Activated CD8-positive, alpha-beta memory T cell treated with anti-CD3 and anti-CD28 coated beads for 1 hour (primary cell): ENCODE data around the gene QPCT.
"Not testable (repeated sequence)": the region's sequence is repeated elsewhere in the genome, so short reads cannot be mapped to it uniquely, and the experiment has no call there.

Source experiments
- DNase-seq, 2 donors: peaks; one replicate each; pipeline ENCODE4 v3.0.0-alpha.2; 2020; ENCODE audit warnings: low read depth in 1 of 2; ENCODE audit errors: extremely low read depth in 1 of 2

QPCT gene

DNA sequence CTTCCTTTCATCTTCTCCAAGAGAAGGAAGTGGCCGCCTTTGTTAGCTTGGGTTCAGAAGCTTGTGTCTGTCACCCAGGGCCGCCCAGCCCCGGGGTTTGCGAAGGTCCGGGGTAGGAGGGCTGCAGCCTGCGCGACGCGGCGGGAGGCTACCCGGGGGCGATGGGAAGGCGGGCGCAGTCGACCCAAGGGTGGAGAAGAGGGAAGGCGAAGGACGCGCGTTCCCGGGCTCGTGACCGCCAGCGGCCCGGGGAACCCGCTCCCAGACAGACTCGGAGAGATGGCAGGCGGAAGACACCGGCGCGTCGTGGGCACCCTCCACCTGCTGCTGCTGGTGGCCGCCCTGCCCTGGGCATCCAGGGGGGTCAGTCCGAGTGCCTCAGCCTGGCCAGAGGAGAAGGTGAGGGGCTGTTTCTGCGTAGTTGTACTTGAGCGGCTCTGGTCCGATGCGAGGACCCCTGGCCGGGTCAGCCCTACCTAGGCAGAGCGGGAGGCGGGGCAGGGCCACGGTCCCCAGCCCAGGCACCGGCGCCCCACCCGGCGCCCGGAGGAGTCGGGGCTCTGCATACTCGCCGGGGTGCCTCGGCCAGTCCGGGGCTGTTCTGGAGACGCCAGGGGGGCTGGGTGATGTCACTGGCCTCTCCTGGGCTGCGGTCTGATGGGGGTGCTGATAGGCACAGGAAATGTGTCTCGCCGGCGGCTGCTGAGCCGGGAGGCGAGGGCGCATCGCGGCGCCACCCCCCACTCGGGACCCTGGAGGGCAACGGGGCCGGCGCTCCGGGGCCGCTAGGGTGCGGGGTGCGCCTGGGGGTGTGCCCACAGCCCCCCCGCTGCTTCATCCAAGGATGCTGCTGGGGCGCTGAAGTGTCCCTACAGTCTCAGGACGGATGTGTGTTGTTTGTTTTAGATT is at the start of gene QPCT:
Gene QPCT, plus strand, starts transcription at position 178 of the 909 bp plus-strand sequence. Its CDS starts 102 bp downstream, at position 280.
- DNase-seq: peak; percentile 54

DNA sequence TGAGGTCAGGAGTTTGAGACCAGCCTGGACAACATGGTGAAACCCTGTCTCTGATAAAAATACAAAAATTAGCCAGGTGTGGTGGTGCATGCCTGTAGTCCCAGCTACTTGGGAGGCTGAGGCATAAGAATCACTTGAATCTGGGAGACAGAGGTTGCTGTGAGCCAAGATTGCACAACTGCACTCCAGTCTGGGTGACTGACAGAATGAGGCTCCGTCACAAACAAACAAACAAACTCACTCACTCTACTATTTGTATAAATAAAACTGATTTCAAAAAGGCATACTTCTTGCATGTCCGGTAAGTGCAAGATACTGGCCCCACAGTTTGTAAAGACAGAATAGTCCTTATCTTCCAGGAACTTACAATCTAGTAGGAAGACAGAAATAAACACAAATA is 49.6 kb upstream of the QPCT start:
- not testable (repeated sequence) for DNase-seq

DNA sequence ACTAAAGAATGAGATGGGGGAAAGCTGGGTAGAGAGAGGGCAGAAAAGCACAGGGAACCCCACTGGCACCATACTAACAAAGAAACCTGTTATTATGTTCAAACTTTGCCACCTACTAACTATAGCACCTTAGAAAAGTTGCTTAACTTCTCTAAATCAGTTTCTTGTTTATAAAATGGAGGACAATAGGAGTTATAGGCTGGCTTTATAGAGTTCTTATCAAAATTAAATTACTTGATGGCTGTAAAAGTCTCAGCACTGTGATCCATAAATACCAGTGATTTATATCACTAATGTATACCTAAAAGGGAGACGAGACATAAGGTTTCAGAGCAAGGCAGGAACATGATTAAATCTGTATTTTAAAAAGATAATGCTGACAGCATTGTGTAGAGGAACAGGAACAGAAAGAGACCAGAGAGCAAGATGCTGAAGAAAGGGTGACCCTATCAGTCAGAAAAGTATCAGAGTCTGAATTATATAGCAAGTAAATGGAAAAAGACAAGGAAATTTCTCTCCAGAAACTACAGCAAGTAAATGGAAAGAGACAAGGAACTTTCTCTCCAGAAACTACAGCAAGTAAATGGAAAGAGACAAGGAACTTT is 48.9 kb upstream of the QPCT start:
- no peak for DNase-seq

DNA sequence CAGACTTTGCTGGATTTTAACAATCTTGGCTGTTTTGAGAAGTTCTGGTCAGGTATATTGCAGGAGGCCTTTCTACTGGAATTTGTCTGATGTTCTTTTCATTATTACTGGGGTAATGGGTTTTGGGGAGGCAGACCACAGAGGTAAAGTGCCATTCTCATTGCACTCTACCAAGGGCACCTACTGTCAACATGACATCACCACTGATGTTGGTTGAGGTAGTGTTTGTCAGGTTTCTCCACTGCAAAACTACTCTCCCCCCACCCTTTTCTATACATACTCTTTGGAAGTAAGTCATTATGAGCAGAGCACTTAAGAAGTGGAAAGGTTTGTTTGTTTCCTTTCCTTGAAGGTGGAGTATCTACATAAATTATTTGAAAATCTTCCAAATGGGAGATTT is 46.8 kb upstream of the QPCT start:
- DNase-seq: no peak

DNA sequence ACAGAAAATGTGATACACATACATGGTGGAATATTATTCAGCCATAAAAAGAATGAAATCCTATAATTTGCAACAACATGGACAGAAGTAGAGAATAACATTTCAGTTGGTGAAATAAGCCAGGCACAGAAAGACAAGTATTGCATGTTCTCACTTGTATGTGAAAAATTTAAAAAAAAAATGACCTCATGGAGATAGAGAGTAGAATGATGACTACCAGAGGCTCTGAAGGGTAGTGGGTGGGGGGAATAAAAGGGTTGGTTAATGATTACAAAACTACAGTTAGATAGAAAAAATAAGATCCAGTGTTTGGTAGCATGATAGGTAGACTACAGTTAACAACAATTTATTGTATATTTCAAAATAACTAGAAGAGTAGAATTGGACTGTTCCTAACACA is 44.3 kb upstream of the QPCT start:
- no peak for DNase-seq

DNA sequence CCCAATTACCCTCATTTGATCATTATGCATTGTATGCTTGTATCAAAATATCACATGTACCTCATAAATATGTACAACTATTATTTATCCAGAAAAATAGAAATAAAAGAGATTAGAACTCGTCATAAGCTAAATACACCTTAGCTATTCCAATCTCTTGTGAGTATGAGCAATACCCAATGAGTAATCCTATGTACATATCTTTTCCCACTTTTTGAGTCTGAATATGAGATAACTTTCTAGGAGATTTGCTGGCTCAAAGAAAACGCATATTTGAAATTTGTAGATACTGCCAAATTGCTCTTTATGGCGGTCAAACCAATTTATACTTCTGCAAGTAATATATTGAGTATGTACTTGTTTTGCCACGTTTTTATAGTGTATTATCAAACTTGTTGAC is 43.9 kb upstream of the QPCT start:
- no peak for DNase-seq

DNA sequence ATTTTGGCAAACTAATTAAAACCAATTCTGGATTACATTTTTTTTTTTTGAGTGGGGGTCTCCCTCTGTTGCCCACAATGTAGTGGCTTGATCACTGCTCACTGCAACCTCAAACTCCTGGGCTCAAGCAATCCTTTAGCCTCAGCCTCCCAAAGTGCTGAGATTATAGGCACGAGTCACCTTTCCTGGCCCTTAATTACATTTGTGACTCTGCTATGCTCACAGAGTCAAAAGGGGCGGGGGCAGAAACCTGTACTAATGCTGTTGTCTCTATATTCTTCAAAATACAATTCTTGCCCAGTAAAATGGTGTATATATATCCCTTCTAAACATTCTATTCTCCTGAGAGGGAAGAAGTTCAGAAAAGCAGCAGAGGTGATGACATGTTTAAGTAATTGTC is 43.0 kb upstream of the QPCT start:
- DNase-seq: no peak

DNA sequence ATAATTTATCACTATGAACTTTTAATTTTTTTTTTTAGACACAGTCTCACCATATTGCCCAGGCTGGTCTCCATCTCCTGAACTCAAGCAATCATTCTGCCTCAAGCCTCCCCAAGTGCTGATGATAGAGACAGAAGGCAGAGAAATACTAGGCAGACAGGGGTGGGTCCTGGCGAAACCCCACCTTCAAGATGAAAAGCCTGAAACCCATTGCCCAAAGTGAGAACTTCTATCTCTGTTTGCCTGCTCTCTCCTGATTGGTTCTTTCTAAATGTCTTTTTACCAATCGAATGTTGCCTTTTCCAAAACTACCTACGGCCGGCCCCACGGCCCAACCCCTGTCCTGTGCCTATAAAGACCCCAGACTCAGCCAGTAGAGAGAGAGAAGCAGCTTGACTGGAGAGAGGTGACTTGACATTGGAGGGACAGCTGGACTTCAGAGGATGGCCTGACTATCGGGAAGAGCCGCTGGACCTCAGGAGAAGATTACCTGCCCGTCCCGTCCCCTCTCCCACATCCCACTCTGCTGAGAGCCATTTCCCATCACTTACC is 41.7 kb upstream of the QPCT start:
- no peak for DNase-seq

DNA sequence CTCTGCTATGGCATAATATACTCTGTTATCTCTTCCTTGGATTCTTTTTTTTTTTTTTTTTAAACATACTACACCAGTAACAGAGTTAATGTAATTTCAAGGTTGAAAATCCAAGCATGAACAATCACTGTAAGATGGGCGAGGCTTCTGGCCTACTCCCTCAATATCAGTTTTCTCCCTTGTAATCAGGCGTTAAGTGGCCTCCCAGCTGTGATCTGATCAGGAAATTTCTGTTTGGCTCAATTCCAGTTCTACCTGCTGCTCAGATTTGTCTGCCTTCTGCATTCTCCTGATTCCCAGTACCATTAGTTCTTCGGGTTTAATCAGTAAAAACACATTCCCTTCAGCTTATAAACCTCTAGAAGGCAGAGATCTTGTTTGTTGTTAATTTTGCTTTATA is 38.4 kb upstream of the QPCT start:
- DNase-seq: no peak

DNA sequence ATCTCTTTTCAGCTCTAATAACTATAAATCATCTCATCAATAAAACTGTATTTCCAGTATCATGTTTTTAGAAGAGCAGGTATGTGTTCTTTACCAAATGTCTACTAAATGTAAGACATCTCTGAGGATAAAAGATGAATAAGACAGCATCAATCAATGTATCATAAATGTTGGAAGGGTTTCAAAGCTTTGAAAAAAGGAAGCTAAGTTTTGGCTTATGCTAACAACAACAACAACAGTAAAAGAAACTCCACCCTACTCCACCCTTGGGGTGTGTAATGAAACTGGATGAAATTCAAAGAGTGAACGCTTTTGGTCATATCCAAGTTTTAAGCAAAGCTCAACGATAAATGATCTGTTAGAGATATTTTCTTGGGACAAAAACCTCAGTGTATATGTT is 36.9 kb upstream of the QPCT start:
- no peak for DNase-seq

DNA sequence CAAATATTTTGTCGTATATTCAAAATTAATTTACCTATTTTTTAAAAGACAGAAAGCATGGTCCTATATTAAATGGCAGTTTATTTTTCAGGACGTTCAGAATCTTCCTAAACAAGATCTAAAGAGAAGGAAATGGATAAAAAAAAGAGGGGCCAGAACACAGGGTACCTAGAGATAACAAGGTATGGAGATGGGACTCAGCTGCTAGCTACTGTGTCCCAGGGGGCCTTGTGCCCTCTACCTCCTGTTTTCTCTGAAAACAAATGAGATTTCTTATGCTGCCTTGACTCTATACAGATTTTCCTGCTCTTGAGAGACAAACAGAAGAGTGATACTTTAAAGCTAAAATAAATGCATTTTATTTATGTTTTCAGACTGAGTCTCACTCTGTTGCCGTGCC is 29.1 kb upstream of the QPCT start:
- no peak for DNase-seq

DNA sequence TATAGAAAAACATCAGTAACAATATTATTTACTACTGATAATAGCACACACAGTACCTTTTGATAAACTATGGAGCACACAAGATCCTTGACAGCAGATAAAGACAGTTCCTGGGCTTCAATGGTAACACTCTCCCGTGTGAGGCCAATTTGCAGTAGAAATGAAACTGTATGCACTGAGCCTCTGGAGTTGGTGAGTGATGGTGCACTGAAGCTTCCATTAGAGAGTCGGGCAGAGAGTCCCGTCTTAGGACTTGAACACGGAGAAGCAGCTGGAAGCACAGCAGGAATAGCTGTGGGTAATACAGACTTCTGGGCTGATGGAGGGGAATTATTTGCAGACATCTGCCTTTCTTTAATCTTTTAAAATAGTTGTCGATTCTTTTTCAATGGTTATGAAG is 28.2 kb upstream of the QPCT start:
- DNase-seq: no peak

DNA sequence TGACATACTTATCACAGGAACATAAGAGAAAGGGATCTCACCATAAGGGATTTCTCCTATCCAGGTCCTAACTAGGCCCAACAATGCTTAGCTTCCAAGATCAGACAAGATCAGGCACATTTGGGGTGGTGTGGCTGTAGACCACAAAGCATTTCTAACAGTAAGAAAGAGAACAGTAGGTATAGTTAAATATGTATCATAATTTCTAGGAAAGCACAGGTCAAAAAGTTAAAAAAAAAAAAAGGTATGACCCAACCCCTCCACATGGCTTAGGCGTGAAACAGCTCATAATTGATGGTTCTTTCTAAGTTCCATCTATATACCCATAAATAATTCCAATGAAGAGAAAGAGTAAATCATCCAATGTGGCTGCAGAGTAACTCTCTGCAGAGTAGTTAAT is 26.7 kb upstream of the QPCT start:
- no peak for DNase-seq

DNA sequence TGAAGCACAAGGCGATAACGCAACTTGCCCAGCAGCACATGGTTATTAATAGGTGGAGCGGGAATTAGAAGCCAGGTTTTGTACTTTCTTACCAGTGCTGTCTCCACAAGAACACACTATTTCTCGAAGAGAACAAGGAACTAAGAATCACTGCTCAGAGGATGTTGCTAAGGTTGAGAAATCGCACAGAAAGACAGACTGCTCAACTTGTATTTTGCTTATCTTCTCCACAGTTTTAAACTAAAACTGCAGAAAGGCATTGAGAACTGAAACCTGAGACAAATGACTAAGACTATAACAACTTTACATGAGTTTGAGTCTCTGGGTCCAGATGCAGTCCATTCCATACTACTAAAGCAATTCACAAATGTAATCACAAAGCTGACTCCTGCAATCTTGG is 26.0 kb upstream of the QPCT start:
- no peak for DNase-seq

DNA sequence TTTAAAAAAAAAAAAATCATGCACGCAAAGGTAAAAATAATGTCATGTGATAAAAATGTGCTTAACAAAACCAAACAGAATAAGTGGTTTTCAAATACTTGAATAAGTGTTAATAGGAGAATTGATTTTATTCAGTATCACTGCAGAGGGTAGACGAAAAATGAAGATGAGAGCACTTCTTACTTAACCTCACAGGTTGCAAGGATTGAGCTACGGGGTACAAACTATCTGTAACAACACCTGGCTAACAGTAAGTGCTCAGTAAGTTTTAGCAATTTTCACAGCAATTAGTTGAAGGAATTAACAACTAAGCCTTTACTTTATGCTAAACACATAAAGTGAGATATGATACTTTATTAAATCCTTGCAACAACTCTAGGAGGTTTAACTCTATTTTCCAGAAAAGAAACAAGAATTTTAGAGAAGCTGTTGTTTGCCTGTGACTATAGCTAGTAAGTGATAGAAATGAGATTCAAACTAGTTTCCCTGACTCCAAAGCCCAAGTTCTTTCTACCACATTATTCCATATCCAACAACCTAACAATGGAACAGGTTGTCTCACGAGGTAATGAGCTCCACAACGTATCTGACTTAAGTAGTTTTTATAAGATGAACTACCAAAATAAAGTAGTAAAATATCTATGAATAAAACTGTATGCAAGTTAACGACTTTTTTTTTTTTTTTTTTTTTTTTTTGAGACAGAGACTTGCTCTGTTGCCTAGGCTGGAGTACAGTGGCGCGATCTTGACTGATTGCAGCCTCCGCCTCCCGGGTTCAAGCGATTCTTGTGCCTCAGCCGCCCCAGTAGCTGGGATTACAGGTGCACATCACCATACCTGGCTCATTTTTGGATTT is 24.4 kb upstream of the QPCT start:
- no peak for DNase-seq

DNA sequence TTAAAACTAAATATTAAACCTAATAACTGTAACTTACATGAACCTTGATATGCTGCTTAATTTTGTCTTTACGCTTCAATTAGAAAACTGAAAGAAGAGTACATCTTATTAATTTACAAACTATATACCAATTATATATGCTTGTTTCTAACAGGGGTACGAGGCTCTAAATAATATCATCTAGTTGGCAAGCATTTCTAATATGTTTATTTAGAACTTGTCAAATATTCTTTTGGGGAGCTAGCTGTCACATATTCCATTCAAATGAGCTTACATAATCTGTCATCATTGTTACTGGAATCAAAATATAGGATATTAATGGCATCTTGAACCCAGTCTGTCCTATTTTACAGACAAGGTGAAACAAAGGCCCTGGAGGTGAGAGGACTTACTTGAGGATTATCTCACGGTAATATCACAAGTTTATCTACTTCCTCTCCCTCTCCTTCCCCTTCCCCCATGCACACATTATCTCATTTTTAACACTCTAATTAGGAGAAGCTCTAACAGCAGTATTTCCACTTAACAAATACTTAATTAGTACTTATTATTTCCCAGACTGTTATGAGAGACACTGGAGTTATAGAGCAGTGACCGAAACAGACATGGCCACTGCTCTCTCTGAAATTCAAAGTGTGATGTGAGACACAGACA is 23.3 kb upstream of the QPCT start:
- DNase-seq: no peak

DNA sequence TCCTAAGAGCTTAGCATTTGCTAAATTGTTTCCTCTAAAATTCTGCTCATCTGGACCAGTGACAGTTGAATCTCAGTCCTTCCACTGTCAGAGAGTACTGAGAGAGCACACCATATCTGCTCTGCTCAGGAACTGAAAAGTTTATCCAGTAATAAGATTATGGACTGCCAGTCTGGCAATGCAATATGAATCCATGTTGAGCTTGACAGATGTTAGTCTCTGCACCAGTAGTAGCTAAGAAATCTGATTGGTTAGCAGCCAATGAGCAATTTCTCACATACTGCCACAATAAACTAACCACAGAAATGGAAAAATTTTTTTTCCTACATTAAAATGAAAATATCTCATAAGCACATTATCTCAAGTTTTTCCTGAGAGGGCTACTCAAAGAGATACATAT is 22.1 kb upstream of the QPCT start:
- DNase-seq: no peak

DNA sequence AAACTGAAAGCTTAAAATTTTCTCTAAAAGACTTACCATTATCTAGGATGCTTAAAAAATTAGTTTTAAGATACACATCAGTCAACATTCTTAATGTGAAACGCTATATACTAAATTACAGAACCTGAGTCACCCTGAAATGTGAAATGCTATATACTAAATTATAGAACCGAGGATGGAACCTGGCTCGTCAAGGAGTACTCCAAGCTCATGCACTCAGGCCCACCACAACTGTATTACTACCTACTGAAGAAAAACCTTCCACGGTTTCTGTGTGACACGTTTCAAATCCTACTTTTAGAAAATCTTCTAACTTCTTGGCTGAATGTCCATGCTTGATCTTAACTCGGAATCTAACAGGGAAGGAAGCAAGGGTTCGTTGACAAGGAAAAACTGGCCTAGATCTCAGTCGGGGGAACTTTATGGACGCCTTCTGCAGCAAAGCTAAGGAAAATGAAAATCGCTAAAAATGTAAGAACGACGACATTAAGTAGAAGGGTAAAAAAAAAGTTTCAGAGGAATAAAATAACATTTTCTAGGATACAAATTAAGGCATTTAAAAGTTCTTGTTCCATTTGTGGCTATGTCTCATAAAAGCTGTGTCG is 21.2 kb upstream of the QPCT start:
- DNase-seq: no peak

DNA sequence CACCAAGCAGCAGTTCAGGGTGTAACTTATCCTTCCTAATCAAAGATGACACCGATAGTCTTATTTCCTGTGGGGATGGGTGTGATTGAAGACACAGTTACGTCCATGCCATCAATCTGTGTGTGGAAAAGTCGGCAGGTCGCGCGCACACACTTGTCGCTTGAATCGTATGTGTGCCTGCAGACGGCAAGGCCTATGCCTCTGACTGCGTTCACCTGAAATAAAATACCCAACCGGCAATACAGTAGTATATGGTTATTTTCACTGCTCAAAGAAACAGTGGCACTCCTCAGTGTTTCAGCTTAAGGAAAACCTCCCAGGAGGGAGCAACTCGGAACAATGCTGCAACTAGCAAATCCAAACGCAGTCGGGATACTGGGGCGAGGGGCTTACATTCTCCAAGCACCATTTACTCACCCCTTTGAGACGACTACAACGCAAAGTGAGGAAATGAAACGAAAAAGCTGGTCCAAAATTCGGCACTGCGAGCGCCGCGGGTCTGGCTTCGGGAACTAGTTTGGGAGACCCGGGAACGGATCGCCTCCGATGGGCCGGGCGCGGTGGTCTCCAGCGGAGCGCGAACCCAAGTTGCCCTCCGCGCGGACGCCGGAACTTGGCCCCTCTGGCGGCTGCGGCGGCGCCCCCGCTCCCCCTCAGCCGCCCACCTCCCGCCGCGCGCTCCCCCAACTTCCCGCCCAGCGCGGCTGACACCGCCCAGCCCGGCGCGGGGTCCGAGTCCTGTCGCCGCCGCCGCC is 20.5 kb upstream of the QPCT start:
- DNase-seq: peak; percentile 15 to 39

DNA sequence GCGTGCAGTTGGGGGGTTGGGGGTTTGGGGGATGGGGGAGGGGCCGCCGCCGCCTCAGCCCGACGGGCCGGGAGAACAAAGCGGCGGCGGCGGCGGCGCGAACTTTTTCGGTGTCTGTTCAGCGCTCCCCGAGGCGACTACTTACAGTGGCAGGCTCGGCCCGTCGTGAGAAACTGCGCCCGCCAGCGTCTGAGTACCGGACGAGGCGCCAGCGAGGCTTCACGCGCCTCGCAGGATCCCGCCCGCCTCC is 20.0 kb upstream of the QPCT start:
- peak; percentile 44 to 60 for DNase-seq
